GM12801 (cell line): ENCODE results near the gene TBX3.

Experiments used
- CTCF ChIP-seq: IDR thresholded peaks from one replicate; pipeline ENCODE4 v1.5.1; 2011; ENCODE audit warnings: control low read depth; ENCODE audit not compliant: insufficient read length; ENCODE audit errors: extremely low read depth

Gene TBX3

GRCh38 chr12:114623737-114624136, 60.2 kb downstream of the TBX3 start:
- TF ChIP-seq CTCF, result no peak
